ENCODE results near the gene S100P.
"Not testable (repeated sequence)": the region's sequence is repeated elsewhere in the genome, so short reads cannot be mapped to it uniquely, and the experiment has no call there.

The S100P gene

GRCh38 chr4:6693231-6694176, at the start of gene S100P:
Gene S100P (plus strand): TSS chr4:6693878. CDS start chr4:6693933, 55 bp downstream.
- no peak for DNase-seq

- DNase-seq: no peak
These were observed 48.7 kb upstream of the S100P start for GRCh38 chr4:6644792-6645530.

GRCh38 chr4:6647169-6647568, 46.5 kb upstream of the S100P start:
- DNase-seq: no peak

- no peak for DNase-seq
These were observed 46.0 kb upstream of the S100P start for GRCh38 chr4:6647582-6648230.

- no peak for DNase-seq
These were observed 44.5 kb upstream of the S100P start for GRCh38 chr4:6649216-6649615.

GRCh38 chr4:6654211-6654610, 39.5 kb upstream of the S100P start:
- not testable (repeated sequence) for DNase-seq

- DNase-seq: not testable (repeated sequence)
These were observed 38.4 kb upstream of the S100P start for GRCh38 chr4:6655291-6655690.

- no peak for DNase-seq
These were observed 37.8 kb upstream of the S100P start for GRCh38 chr4:6655924-6656323.

- DNase-seq: no peak
These were observed 36.2 kb upstream of the S100P start for GRCh38 chr4:6657242-6658208.

- DNase-seq: no peak
These were observed 35.5 kb upstream of the S100P start for GRCh38 chr4:6658209-6658595.

- peak; percentile 53 to 68 for DNase-seq
These were observed 35.0 kb upstream of the S100P start for GRCh38 chr4:6658597-6659075.

- no peak for DNase-seq
These were observed 33.8 kb upstream of the S100P start for GRCh38 chr4:6659897-6660296.

GRCh38 chr4:6660430-6660829, 33.2 kb upstream of the S100P start:
- DNase-seq: no peak

- DNase-seq: no peak
These were observed 31.1 kb upstream of the S100P start for GRCh38 chr4:6662591-6662990.

GRCh38 chr4:6663596-6664393, 29.9 kb upstream of the S100P start:
- no peak for DNase-seq

GRCh38 chr4:6665320-6665654, 28.4 kb upstream of the S100P start:
- DNase-seq: no peak

GRCh38 chr4:6668391-6668790, 25.3 kb upstream of the S100P start:
- DNase-seq: no peak

GRCh38 chr4:6671648-6672047, 22.0 kb upstream of the S100P start:
- no peak for DNase-seq

GRCh38 chr4:6672131-6672530, 21.5 kb upstream of the S100P start:
- no peak for DNase-seq

GRCh38 chr4:6672541-6673190, 21.0 kb upstream of the S100P start:
- not testable (repeated sequence) for DNase-seq

GRCh38 chr4:6673191-6673659, 20.5 kb upstream of the S100P start:
- DNase-seq: peak; percentile 81 to 83

Data from activated T-cell treated with anti-CD3 and anti-CD28 coated beads, Interleukin-2, amount 50 U/mL, for 48 hours (primary cell).